Dermis microvascular lymphatic vessel endothelial cell (primary cell): ENCODE measurements around the gene DTX4. TPM values are rescaled to one million over a fixed set of nuclear protein-coding genes. Genes with fewer than 3 reads are reported as not detected.

Source experiments
- DNase-seq, 2 donors: peaks; one replicate each; pipeline versions ENCODE4 v3.0.0 to v3.0.0-alpha.2; 2010; ENCODE audit warnings: low read depth in 2 of 2
- total RNA-seq: library from RNA; depleted of rRNA; stranded (reverse); fragments of >200 nt; gene quantifications from 2 replicates; pipeline ENCODE4 v1.2.1, GENCODE V29; 2014

The DTX4 gene
- total RNA-seq, 1 donor from 2014 or later: 10.4 TPM

DNA sequence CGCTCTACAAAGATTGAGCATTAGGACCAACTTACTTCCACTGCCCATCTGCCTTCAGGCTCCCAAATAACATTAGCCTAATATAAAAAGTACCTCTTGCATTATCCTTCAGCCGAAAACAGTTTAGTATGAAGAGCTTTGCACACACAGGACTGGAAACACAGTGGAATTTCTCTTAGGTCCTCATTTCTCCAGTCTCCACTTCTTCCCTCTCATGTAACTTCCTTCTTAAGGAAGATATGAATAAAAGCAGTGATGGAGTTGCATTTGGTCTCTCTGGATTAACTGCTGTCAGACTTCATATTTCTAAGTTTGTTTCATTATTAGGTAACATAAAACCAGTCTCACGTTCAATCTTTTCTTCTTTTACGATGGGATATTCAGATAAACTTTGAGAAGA lies 46.4 kb downstream of the DTX4 start:
- DNase-seq: no peak

GRCh38 chr11:59218893-59219292 lies 47.0 kb downstream of the DTX4 start:
- DNase-seq: peak in 1 of 2 donors; percentile 16

DNA sequence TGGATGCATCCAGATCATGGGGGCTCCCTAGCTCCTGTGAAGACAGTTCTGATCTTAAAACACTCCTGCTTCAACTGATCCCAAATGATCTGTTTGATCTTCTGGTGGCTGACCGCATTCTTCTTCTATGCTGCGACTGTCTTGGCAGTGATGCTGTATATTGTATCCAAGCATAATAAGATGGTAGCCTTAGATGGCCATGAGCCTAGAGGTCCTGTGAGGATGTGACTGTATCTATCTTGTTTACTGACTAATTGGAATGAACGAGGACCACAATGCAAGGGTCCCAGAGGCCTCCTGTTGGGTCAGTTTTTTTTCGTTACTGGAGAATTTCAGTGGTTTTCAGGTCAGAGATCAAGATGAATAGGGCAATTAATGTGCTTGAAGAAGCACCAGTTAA lies 47.9 kb downstream of the DTX4 start:
- no peak for DNase-seq

DNA sequence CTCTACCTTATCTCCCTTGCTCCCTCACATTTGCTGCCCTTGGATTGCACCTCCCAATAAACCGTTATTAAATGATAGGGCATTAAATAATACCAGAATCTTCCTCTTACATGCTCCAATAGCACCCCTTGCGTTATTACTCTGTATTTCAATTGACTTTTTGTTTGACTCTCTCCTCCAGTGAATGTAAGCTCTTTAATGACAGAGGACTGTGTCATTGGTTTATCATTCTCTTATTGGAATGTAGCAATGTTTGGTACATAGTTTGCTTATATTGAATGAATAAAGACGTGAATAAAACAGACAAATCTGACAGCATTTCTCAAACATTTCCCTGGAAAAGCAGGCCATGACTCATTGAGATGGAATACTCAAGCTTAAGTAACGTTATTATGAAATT lies 49.5 kb downstream of the DTX4 start:
- no peak for DNase-seq

- no peak for DNase-seq
Measured at GRCh38 chr11:59222464-59223060, 50.6 kb downstream of the DTX4 start.

DNA sequence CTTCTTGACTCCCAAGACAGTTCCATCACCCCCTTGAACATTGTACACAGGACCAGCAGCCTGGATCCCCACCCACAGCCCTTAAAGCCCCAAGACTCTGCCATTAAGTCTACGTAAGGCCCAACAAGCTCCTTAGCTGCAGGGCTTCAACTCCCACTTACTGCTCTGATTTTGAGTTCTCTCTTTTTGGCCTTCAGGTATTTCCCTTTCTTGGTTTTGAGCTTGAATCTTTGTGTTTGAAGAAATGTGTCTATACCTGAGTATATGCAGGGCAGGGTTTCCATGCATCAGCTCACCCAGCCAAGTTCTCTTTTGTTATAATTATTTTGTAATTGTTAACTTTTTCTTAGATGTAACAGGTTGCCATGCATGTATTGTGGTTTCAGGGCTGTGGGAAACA lies 51.2 kb downstream of the DTX4 start:
- DNase-seq: no peak

DNA sequence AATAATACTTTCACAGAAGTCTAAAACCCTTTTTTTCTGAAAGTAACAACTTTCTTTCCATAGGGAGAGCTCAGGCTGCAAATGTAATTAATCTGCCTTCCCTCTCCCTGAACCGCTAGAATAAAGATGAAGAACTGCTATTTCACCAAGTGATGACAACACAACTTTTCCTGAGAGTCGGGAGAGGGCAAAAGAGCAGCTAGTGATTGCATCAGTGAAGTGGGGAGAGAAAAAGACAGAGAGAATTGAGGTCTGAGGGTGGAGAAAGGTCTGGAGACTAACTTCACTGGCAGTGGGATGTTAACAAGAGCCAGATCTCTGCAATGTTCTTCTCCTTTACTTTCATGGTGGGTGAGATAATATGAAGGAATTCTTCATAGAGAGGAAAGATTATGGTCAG lies 51.7 kb downstream of the DTX4 start:
- no peak for DNase-seq

GRCh38 chr11:59224351-59224928 lies 52.5 kb downstream of the DTX4 start:
- DNase-seq: peak; percentile 50 to 82

GRCh38 chr11:59225017-59225416 lies 53.1 kb downstream of the DTX4 start:
- no peak for DNase-seq

DNA sequence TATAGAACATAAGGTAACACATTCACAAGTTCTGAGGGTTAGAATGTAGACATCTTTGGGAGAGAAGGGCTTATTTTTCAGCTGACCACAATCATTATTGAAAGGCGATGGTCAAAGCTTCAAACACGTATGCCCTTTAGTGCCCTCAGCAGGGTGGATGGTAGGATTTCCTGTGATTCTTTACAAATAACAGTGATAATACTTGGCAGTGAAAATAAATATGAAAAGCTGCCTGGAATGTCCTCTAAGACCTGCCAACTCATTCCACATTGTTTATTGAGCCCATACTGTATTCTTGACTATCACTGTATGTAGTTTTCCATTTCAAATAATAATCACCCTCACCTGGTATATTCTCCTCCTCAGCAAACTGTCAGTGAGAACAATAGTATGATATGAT lies 54.5 kb downstream of the DTX4 start:
- peak; percentile 79 to 85 for DNase-seq

DNA sequence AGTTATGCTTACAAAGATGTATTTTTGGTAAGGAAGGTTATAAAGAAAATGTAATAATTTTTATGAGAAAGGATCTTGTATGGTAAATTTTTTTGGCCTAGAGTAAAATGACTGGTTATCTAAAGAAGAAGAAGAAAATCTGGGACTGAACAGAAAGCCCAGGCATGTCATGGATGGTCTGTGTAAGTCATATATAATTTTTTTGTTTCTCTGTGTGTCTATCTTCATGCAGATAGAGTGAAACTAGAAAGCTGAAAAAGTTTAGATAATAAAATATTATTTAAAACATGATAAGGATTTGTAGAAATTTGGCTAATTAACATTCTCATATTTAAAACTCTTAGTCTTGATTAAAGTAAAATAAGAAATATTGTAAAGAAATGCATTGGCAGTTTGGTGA lies 68.4 kb downstream of the DTX4 start:
- DNase-seq: no peak

GRCh38 chr11:59243633-59244032 lies 71.7 kb downstream of the DTX4 start:
- DNase-seq: no peak

GRCh38 chr11:59247531-59248227 lies 75.7 kb downstream of the DTX4 start:
- DNase-seq: peak in 1 of 2 donors; percentile 24

GRCh38 chr11:59249535-59249934 lies 77.6 kb downstream of the DTX4 start:
- DNase-seq: no peak

GRCh38 chr11:59253001-59253400 lies 81.1 kb downstream of the DTX4 start:
- DNase-seq: no peak

DNA sequence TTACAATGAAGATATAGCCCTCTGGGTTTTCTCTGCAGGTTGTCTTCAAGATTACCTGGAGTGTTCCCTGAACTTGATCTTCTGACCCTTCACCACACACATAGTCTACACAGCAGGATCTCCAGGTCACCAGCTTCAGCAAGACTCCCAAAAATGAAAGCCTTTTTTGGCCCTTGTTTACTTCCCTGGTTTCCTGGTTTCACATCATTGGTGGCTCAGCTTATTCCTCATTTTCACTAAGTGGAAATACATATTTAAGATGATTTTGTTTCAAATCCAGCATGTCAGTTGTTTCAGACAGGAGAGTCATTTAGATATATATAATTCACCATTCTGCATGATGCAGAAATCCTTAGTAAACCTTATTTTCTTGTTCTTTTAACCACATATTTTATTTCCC lies 82.4 kb downstream of the DTX4 start:
- no peak for DNase-seq

GRCh38 chr11:59255281-59255680 lies 83.3 kb downstream of the DTX4 start:
- no peak for DNase-seq

Other genes with a start within 250 kb of the DTX4 start
- gene GLYATL1, start 232.6 kb upstream of the DTX4 start, total RNA-seq: under 0.01 TPM in 1 of 2 replicates, not detected in the other
- gene GLYATL1B, start 85.8 kb upstream of the DTX4 start, total RNA-seq: not detected in 2 replicates
- gene FAM111B, start 64.9 kb upstream of the DTX4 start, total RNA-seq: 11.0 and 14.4 TPM in 2 replicates
- gene FAM111A, start 29.3 kb upstream of the DTX4 start, total RNA-seq: 46.3 and 47.0 TPM in 2 replicates
- gene MPEG1, start 40.8 kb downstream of the DTX4 start, total RNA-seq: not detected in 2 replicates
- gene OR5AN1, start 186.8 kb downstream of the DTX4 start, total RNA-seq: not detected in 2 replicates